ENCODE results near the gene LGSN. TPM values are rescaled to one million over a fixed set of nuclear protein-coding genes. Genes with fewer than 3 reads are reported as not detected.

The LGSN gene
- total and polyA plus RNA-seq, 4 donors, result 0.03 to 0.33 (median 0.22) TPM

- DNase-seq (ENCODE audit: low spot score), result no peak
- H3K36me3 ChIP-seq (ENCODE audit: control insufficient read depth in 4 of 4, insufficient read depth in 3 of 4, low read depth in 1 of 4, low read length in 3 of 4), result no peaks in the 10 kb centered on the region
- no peak overlapping the region for H3K27ac ChIP-seq (ENCODE audit: low read depth in 1 of 2, low read length in 2 of 2)
- no peak overlapping the region for H3K4me3 ChIP-seq (ENCODE audit: low read depth in 1 of 3, low read length in 3 of 3)
- H3K9ac ChIP-seq (ENCODE audit: low read depth in 1 of 2, low read length in 2 of 2), result no peak overlapping the region
- peaks cover 2 to 15% (median 6%) of the 10 kb centered on the region in 4 donors for H3K4me1 ChIP-seq (ENCODE audit: control insufficient read depth in 4 of 4, insufficient read depth in 4 of 4, low read length in 3 of 4)
- TF ChIP-seq HNF4G (IDR thresholded peaks at IDR 0.05), result no peak
- TF ChIP-seq RXRA (IDR thresholded peaks at IDR 0.05), result no peak
- TF ChIP-seq GABPA (IDR thresholded peaks at IDR 0.05 in 1 of 2, conservative IDR thresholded peaks at IDR 0.05 in 1 of 2), result no peak
- TF ChIP-seq RAD21 (IDR thresholded peaks at IDR 0.05), result no peak
- TF ChIP-seq EGR1 (IDR thresholded peaks at IDR 0.05; ENCODE audit: low read depth in 2 of 2), result no peak
- no peak for TF ChIP-seq YY1 (IDR thresholded peaks at IDR 0.05)
- no peak for TF ChIP-seq NR2F2 (IDR thresholded peaks at IDR 0.05)
- TF ChIP-seq TAF1 (conservative IDR thresholded peaks at IDR 0.05), result no peak
- TF ChIP-seq JUND (IDR thresholded peaks at IDR 0.05), result no peak
- no peak for TF ChIP-seq FOXA1 (IDR thresholded peaks at IDR 0.05)
- TF ChIP-seq CTCF (IDR thresholded peaks at IDR 0.05; ENCODE audit: low read depth, low read length, missing input control), result no peak
- TF ChIP-seq ZBTB33 (IDR thresholded peaks at IDR 0.05), result no peak
- no peak for TF ChIP-seq REST (IDR thresholded peaks at IDR 0.05)
- no peak for TF ChIP-seq MAX (IDR thresholded peaks at IDR 0.05)
- TF ChIP-seq SP1 (IDR thresholded peaks at IDR 0.05), result no peak
- TF ChIP-seq FOXA2 (IDR thresholded peaks at IDR 0.05), result no peak
- H3K27me3 ChIP-seq (ENCODE audit: control insufficient read depth in 4 of 4, insufficient read depth in 4 of 4, low read length in 3 of 4), result no peaks in the 10 kb centered on the region
- H3K9me3 ChIP-seq (ENCODE audit: control insufficient read depth in 4 of 4, low read length in 3 of 4), result no peaks in the 10 kb centered on the region
Measured at GRCh38 chr6:63246581-63246980, 73.2 kb downstream of the LGSN start.

- no peak for DNase-seq (ENCODE audit: low spot score)
- H3K27me3 ChIP-seq (ENCODE audit: control insufficient read depth in 4 of 4, insufficient read depth in 4 of 4, low read length in 3 of 4), result no peaks in the 10 kb centered on the region
- no peaks in the 10 kb centered on the region for H3K9me3 ChIP-seq (ENCODE audit: control insufficient read depth in 4 of 4, low read length in 3 of 4)
- no peak overlapping the region for H3K9ac ChIP-seq (ENCODE audit: low read depth in 1 of 2, low read length in 2 of 2)
- no peak overlapping the region for H3K27ac ChIP-seq (ENCODE audit: low read depth in 1 of 2, low read length in 2 of 2)
- no peak overlapping the region for H3K4me3 ChIP-seq (ENCODE audit: low read depth in 1 of 3, low read length in 3 of 3)
- TF ChIP-seq RAD21 (IDR thresholded peaks at IDR 0.05), result no peak
- TF ChIP-seq ATF3 (IDR thresholded peaks at IDR 0.05), result no peak
- TF ChIP-seq YY1 (IDR thresholded peaks at IDR 0.05), result no peak
- no peak for TF ChIP-seq HNF4A (conservative IDR thresholded peaks at IDR 0.05)
- TF ChIP-seq SP1 (IDR thresholded peaks at IDR 0.05), result no peak
- TF ChIP-seq MAX (IDR thresholded peaks at IDR 0.05), result no peak
- TF ChIP-seq TAF1 (conservative IDR thresholded peaks at IDR 0.05), result no peak
- no peak for TF ChIP-seq FOXA1 (IDR thresholded peaks at IDR 0.05)
- TF ChIP-seq RXRA (IDR thresholded peaks at IDR 0.05), result no peak
- no peak for TF ChIP-seq HNF4G (IDR thresholded peaks at IDR 0.05)
- no peak for TF ChIP-seq NR2F2 (IDR thresholded peaks at IDR 0.05)
- TF ChIP-seq FOXA2 (IDR thresholded peaks at IDR 0.05), result no peak
- TF ChIP-seq CTCF (IDR thresholded peaks at IDR 0.05; ENCODE audit: low read depth, low read length, missing input control), result no peak
- no peak for TF ChIP-seq EGR1 (IDR thresholded peaks at IDR 0.05; ENCODE audit: low read depth in 2 of 2)
- TF ChIP-seq ZBTB33 (IDR thresholded peaks at IDR 0.05), result no peak
- H3K36me3 ChIP-seq (ENCODE audit: control insufficient read depth in 4 of 4, insufficient read depth in 3 of 4, low read depth in 1 of 4, low read length in 3 of 4), result no peaks in the 10 kb centered on the region
- H3K4me1 ChIP-seq (ENCODE audit: control insufficient read depth in 4 of 4, insufficient read depth in 4 of 4, low read length in 3 of 4), result peaks cover 2 to 15% (median 6%) of the 10 kb centered on the region in 4 donors
- 93% methylated on average over 1 of the region's 1 CpG for WGBS
Measured at GRCh38 chr6:63245909-63246308, 73.9 kb downstream of the LGSN start.
